GM19035 (cell line): ENCODE measurements around the gene KATNIP.
"Not testable (repeated sequence)": the region's sequence is repeated elsewhere in the genome, so short reads cannot be mapped to it uniquely, and the experiment has no call there.

Experiments used
- ATAC-seq: cut with Tn5 transposase; IDR thresholded peaks from one replicate; pipeline ENCODE4 v1.9.1; 2021; ENCODE audit not compliant: unreplicated experiment

Gene KATNIP

DNA sequence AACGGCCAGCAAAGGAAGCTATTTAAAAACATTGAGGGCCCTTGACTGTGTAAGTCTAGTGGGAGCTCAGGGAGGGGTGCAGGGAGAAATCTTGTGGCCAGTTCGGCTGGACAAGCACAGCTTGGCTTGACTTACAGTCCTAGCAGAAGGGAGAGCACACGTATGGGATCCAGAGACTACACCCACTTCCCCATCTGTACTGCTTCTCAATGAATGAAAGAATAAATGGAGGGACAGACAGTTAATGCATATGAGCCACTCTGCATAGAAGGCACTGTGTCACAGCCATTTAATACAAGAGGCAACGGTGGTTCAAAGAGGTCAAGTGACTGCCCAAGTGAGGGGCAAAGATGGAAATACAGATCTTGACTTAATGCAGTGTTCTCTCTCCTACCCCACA is 15.7 kb upstream of the KATNIP start:
- ATAC-seq, result no peak

DNA sequence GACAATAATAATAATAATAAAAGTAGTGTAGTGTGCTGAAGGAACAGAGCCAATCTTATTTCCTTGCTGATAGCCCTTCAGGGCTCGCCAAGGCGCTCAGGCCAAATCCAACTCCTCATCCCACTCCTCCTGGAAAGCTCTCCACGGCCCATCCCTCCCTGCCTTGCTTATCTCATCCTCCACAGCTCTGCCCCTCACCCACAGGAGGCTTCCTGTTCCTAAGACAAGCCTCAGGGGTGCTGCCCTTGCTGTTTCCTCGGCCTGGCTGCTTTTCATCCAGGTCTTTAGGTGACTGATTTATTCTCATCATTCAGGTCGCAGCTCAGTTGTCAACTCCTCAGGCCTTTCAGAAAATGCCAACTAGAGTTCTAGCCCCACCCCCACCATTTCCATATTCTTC is 11.4 kb upstream of the KATNIP start:
- no peak for ATAC-seq

DNA sequence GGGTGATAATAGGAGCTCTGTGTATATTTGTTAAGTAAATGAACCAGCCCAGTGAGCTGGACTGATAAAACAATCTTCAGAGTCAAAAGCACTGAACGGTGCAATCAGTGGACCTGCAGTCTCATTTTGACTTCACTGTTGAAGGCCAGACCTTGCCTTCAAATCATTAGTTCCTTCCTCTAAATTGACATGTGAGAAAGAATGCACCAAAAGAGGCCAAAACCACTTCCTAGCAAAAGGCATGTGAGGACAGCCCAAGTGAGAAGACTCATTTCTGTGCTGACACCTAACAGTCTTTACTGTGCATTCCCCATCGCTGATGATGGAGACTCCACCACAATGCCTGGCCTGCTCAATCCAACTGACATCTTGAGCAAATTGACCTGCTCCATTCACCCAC is 10.8 kb upstream of the KATNIP start:
- no peak for ATAC-seq

DNA sequence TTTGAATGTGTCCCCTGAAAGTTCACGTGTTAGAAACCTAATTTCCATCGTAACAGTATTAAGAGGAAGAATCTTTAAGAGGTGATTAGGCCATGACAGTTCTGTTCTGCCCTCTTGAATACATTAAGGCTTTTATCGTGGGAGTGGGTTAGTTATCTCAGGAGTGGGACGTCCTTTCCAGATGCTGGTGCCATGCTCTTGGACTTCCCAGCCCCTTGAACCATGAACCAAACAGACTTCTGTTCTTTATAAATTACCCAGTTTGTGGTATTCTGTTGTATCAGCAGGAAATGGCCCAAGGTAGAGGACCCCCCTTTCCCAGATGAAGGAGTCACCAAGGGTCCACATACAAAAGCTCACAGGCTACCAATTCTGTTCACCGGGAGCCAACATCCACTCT is 10.3 kb upstream of the KATNIP start:
- no peak for ATAC-seq

DNA sequence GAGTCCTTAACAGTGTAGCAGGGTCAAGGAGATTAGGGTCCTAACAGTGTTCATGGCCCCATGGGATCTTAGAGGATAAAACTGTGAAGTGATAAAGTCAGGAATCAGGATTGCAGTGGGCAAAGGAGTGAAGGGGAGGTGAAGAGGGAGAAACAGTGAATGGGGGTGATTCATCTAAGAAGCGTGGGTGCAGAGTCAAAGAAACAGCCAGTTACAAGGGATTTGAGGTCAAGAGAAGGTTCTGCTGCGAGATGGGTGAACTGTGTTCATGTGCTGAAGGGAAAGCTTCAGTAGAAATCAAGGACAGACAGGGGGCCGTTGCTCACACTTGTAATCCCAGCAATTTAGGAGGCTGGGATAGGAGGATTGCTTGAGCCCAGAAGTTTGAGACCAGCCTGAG is 6.1 kb upstream of the KATNIP start:
- ATAC-seq, result no peak

DNA sequence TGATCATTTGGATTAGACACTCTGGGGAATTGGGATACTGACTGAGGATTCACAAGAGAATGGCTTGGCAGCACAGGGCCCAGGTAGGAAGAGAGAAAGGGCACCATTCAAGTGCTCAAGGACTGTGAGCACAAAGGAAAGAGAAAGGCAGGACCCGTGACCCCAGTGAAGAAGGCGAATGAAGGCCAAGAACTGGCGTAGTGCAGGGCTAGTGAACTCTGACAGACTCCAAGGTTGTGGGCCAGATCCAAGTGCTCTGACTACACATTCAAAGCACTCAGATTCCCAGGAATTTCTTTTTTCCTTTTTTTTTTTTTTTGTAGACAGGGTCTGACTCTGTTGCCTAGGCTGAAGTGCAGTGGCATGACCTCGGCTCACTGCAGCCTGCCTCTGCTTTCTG is 5.3 kb upstream of the KATNIP start:
- no peak for ATAC-seq

DNA sequence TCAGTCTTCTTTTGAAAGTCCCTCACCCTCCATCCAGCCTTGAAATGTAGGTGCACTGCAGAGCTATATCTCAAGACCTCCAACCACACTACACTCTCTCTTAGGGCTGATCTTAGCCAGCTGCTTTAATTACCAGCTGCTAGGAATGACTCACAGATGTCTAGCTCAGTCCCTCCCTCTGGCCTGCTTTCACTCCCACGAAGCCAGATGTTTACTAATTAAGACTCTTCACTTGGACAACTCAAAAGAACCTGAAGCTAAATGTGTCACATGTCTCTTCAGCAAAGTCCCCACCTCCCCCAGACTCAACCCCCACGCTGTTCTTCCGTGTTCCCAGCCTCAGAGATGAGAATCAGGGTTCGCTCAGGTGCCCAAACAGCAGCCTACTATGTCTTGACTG is 2.8 kb upstream of the KATNIP start:
- ATAC-seq, result no peak

DNA sequence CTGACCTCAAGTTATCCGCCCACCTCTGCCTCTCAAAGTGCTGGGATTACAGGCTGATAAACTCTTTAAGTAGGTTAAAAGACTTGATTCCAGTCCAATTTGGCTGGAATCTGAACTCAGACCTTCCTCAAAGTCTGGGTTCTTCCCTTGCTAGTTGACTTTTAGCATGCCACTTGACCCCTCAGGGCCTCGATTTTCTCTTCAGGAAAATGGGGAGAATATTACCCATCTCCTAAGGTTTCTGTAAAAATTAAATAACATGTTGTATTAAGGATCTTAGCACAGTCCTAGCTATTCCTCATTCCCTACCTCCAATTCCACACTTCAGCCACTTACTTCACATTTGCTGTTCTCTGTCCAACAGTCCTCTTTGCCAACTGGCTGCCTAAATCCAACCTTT is 2.1 kb upstream of the KATNIP start:
- ATAC-seq, result no peak

DNA sequence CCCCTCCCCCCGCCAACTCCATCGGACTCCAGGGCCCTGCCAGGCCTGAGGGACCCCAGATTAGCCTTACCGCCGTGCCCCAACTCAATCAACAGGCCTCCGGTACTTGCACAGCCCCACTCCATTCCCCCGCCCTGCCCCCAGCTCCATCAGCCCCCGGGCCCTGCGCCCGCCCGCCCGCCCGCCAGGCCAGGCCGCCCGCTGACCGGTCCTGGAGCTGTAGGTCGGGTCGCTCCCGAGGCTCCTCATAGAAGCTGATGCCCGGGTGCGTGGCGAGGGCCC is 539 bp upstream of the KATNIP start:
- peak; percentile 49 for ATAC-seq

DNA sequence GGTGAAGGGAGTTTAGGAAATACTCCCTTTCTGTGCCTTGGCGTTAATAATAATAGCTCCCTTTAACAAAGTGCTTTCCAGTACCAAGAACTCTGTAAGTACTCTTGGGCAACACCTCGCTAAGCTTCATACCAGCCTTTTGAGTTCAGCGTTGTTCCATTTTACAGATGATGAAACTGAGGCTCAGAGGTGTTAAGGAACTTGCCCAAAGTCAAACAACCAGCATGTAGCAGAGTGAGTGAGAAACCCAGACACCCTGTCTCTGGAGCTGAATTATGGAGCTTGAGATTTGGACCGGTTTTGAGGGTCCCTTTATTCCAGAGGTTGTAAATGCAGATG is 607 bp downstream of the KATNIP start:
- ATAC-seq, result no peak

DNA sequence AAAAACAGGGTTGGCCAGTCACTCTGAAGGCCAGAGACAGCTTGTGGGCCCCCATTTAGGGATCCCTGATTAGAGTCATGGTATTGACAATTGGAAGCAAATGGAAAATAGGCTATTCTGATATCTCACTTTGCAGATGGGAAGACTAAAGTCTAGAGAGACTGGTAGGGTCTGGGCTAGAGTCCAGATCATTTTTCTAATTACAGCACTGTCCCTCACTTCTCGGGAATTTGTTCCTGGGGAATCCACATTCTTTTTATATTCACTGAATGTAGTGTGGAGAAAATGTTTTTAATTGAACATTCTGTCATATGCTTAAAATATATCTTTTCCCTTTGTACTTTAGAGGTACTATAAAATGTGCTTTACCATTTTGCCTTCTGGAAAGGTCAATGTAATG is 1.1 kb downstream of the KATNIP start:
- ATAC-seq, result no peak

DNA sequence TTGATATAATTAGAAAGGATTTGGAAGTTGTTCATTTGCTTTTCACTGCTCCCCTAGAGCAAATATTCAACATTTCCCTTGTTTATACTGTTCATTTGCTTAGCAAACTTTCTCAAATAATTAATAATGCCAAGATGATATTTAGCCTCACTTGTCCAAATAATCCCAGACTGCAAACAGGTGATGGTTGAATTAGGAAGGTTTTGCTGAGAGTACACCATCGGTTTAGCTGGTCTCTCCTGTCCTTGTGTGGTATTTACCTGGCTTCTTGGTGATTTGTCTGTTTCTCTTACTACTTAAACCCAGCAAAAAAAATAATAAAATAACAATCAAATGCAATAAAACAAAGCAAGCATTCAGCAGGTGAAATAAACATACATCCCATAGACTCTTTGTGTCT is 6.5 kb downstream of the KATNIP start:
- ATAC-seq, result no peak

DNA sequence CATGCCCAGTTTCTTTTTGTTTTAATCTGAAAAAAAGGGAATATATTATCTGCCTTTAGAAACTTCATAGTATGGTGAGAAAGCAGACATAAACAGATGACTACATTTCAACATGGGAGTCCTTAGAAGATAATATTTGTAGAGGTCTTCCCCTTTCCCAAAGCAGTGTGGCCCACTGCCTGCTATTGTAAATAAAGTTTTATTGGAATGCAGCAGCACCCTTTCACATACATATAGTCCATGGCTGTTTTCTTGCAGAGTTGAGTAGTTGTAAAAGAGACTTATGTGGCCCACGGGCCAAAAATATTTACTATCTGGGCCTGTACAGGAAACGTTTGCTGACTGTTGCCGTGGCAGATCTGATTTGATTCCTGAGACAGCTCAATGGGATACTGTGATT is 8.5 kb downstream of the KATNIP start:
- ATAC-seq, result no peak

DNA sequence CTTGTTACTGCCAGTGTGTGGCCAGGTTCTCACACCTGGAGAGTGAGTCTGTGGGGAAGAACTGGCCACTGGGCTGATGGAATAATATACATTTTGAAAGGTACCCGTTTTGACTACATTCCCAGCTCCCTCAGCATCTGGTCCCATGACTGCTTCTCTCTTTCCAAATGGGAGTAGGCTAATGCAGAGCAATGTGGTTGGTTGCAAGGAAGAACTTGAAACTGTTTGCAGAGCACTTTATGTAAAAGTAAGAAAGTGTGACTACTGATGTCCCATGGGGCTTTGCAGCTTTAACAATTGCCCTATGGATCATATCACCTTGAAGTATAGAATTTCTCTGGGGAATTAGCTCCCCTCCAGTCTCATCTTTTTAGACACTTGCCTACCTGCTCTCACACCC is 9.0 kb downstream of the KATNIP start:
- ATAC-seq, result no peak

DNA sequence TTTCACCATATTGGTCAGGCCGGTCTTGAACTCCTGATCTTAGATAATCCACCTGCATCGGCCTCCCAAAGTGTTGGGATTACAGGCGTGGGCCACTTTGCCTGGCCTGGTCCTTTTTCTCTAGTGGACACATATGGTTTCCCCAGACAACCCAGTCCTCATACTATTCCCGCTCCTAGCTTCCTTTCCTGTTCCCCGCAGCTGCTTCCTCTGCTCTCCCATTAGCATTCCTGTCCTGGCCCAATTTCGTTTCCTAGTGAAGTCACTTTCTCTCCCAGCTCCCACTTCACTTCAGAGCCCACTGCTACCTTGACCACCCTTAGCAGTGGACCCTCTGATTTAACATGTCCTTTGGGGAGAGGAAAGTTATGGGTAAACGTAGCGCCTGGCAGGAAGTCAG is 11.3 kb downstream of the KATNIP start:
- ATAC-seq, result no peak

DNA sequence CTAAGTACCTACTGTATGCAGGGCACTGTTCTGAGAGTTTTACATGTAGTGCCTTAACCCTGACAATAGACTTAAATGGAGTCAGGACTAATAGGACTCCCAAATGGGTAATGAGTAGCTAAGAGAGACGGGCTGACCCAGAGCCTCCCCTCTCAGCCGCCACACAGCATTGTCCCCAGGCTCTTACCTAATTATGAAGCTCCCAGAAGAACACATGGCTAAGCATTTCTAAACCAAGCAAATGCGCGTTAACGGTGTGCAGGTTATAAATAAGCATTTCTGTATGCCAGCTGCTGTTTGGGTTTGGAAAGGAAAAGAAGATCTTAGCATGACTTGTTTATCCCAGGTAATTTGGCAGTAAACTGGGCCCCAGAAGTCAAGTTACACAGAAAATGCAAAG is 14.3 kb downstream of the KATNIP start:
- no peak for ATAC-seq

DNA sequence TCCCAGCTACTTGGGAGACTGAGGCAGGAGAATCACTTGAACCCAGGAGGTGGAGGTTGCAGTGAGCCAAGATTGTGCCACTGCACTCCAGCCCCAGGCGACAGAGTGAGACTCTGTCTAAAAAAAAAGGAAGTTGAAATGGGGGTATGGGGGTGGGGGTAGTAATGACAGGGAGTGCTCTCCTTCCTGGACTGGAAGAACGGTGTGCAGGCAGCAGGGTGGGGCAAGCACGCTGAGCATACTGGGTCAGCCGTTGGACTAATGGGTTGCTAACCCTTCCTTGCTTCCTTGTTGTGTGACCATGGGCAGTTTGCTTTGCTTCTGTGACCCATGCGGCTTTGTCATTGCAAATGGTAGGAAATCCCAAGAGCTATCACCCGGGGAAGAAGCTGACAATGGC is 16.5 kb downstream of the KATNIP start:
- ATAC-seq, result no peak

DNA sequence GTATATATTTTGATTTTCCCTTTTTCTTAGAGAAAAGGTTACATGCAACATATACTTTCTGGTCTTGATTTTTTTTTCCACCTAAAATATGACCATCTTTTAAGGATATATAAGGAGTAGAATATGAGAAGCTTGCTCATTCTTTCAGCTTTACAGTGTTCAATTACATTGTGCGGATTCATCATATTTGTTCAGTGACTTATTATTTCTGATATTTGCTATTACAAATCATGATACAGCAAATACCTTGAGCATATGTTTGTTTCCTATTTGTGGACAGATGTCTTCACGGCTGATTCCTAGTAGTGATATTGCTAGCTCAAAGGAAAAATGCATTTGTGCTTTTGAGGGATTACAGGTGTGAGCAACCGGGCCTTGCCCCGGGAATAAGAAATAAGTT is 18.1 kb downstream of the KATNIP start:
- no peak for ATAC-seq

DNA sequence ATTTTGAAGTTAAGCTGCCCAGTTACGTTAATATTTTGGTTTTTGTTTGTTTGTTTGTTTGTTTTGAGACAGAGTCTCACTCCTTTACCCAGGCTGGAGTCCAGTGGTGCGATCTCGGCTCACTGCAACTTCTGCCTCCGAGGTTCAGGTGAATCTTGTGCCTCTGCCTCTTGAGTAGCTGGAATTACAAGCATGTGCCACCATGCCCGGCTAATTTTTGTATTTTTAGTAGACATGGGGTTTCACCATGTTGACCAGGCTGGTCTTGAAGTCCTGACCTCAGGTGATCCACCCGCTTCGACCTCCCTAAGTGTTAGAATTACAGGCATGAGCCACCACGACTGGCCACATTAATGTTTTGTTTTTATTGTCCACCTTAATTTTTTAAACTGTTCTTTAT is 21.0 kb downstream of the KATNIP start:
- not testable (repeated sequence) for ATAC-seq

DNA sequence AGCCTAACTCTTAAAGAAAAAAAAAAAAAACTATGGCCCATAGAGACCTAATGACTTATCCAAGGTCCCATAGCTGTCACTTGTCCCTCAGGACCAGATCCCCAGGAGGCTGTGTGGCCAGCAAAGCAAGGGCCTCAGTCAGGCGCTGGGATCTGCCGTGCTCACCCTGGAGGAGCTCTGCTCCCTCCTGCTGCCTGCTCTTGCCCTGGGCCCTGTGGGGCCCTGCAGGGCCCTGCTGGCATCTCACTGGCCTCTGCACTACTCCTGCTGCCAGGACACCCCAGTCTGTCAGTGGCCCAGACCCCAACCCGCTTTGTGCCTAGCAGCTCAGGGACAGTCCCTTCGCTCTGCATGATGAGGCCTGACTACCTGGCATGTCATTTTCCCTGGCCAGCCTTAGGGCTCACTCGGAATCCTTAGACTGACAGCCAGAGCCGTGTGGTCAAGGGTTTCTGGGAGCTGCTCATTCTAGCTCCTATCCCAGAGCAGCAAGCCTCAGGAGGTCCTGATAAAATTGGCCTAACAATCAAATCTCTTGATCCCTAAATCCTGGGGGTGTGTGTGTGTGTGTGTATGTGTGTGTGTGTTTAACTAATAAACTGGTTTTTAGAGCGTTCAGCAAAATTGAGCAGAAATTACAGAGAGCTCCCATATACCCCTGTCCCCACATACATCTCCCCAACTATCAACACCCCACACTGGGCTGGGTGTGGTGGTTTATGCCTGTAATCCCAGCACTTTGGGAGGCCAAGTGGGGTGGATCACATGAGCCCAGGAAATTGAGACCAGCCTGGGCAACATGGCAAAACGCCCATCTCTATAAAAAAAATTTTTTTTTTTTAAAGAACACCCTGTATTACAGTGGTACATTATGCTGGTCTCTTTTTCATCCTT is 21.7 kb downstream of the KATNIP start:
- no peak for ATAC-seq

DNA sequence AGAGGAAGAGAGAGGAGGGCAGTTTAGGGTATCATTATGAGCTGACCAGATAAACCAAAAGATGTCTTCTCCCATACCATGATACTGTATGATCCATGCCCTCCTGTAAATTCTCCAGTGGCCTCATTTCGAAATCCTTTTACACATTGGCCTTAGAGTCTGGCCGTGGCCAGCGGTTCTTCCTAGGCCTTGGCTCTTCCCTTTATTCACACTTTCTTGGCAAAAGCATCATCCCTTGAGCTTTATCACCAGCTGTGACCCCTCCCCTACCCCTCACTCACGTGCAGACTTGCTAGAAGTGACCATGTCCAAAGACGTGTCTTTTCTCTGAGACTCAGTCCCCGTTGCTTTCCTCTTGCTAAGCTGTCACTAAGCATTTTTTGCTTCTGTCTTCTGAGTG is 22.8 kb downstream of the KATNIP start:
- ATAC-seq, result no peak

DNA sequence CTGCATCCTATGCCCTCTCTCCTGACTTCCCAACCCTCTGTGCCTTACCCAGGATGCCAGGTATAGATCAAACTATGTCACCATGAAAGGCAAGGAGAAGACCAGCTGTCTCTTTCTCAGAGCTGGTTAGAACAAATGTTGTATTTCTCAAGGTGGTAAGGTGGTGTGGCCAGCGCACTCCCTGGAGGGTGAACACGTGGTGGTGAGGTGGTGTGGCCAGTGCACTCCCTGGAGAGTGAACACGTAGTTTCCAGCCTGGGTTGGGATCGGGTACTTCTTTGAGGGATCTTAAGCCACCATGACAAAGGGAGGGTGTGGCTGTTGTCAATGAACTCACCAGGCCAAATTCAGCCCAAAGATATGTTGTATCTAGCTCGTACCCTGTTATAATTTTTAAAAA is 26.8 kb downstream of the KATNIP start:
- no peak for ATAC-seq

DNA sequence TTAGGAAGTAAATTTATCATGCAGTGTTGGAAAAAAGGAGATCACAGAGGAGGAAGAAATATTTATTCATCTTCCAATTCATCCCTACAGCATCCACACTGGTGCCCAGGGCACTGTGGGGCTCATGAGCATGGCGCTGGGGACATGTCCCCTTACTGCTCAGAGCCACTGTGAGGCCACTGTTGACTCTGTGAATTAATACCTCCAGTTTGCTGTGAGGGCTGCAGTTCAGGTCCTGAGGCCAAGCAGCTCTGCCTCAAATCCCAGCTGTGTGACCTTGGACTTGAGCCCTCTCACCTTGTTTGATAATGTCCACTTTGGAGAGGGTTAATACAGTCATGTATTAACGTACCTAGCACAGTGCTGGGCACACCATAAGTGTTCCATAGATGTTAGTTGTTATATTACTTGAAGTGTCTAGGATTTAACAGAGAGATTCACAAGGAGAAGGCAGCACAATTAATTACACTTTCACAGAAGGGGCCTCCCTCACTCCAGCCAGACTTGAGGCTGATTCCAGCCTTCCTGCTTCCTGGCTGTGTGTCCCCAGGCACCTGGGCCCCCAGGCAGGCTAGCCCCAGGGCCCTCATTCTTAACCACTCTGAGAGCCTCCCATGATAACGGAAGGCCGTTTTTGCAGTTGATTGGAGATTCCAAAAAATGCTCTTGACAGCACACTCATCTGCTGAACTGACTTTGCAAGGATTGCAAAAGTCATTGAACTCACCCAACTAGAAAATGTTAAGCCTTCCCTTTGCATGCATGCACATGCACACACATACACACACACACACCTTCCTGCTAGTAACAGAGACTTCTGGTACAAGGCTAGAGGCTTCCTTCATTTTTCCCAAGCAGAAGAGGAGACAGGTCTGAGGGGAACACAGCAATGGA is 29.4 kb downstream of the KATNIP start:
- ATAC-seq, result no peak
